Epithelial cell of proximal tubule (primary cell): ENCODE data around the gene AK2. TPM values are rescaled to one million over a fixed set of nuclear protein-coding genes. Genes with fewer than 3 reads are reported as not detected.

Experiments
- DNase-seq: peaks from one replicate; pipeline ENCODE4 v3.0.0-alpha.2; 2011; ENCODE audit warnings: low read depth
- H3K4me3 ChIP-seq: 2 replicates; pipeline ENCODE4 v1.5.1; 2011; ENCODE audit warnings: low read depth, mild to moderate bottlenecking, low read length
- total RNA-seq: library from RNA; depleted of rRNA; stranded (reverse); fragments of >200 nt; gene quantifications from 2 replicates; pipeline ENCODE4 v1.2.3, GENCODE V29; 2015
- TF ChIP-seq, protein P1 (sequence below): conservative IDR thresholded peaks from 2 replicates; pipeline ENCODE4 v1.5.1; 2012; ENCODE audit warnings: low read depth, mild to moderate bottlenecking, low read length

The AK2 gene
- total RNA-seq, 1 donor from 2014 or later: 276 TPM

GRCh38 chr1:33061834-33062233, 25.2 kb upstream of the AK2 start:
- TF ChIP-seq, protein P1, sequence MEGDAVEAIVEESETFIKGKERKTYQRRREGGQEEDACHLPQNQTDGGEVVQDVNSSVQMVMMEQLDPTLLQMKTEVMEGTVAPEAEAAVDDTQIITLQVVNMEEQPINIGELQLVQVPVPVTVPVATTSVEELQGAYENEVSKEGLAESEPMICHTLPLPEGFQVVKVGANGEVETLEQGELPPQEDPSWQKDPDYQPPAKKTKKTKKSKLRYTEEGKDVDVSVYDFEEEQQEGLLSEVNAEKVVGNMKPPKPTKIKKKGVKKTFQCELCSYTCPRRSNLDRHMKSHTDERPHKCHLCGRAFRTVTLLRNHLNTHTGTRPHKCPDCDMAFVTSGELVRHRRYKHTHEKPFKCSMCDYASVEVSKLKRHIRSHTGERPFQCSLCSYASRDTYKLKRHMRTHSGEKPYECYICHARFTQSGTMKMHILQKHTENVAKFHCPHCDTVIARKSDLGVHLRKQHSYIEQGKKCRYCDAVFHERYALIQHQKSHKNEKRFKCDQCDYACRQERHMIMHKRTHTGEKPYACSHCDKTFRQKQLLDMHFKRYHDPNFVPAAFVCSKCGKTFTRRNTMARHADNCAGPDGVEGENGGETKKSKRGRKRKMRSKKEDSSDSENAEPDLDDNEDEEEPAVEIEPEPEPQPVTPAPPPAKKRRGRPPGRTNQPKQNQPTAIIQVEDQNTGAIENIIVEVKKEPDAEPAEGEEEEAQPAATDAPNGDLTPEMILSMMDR: no peak
- no peak for DNase-seq
- H3K4me3 ChIP-seq: no peak overlapping the region

DNA sequence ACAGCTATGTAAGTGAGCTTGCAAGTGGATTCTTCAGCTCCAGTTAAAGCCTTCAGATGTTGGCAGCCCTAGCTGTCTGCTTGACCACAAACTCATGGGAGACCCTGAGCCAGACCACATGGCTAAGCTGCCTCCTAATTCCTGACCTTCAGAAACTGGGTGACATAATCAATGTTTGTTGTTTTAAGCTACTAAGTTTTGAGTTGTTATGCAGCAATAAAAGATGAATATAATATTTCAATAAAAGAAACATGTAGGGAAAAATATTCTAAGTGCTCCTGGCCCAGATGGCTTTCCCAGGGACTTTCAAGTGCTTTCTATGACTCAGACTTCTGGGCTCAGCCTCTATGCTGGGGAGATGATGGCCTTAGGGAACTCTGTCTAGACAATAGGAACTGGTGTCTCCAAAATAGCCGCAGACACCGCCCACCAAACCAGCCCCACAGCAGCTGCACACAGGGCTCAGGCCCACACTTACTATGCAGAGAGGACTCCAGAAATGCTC, 23.9 kb upstream of the AK2 start:
- no peak overlapping the region for H3K4me3 ChIP-seq
- TF ChIP-seq, protein P1: no peak
- no peak for DNase-seq

- no peak for DNase-seq
- no peak overlapping the region for H3K4me3 ChIP-seq
- TF ChIP-seq, protein P1: no peak
Measured at GRCh38 chr1:33057095-33057494, 20.4 kb upstream of the AK2 start.

DNA sequence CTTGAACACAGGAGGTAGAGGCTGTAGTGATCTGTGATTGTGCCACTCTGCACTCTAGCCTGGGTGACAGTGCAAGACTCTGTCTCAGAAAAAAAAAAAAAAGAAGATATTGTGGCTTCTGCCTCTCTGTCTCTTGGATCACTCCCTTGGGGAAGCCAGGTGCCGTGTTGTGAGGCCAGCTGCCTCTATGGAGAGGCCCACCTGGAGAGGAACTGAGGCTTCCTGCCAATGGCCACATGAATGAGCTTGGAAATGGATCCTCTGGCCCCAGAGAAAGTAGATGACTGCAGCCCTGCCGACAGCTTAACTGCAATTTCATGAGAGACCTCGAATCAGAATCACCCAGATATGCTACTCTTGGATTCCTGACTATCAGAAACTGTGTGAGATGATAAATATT, 19.7 kb upstream of the AK2 start:
- TF ChIP-seq, protein P1: no peak
- no peak for DNase-seq
- no peak overlapping the region for H3K4me3 ChIP-seq

GRCh38 chr1:33055210-33056008, 18.7 kb upstream of the AK2 start:
- DNase-seq: peak; percentile 59
- TF ChIP-seq, protein P1: peak; percentile 88
- H3K4me3 ChIP-seq: no peak overlapping the region

DNA sequence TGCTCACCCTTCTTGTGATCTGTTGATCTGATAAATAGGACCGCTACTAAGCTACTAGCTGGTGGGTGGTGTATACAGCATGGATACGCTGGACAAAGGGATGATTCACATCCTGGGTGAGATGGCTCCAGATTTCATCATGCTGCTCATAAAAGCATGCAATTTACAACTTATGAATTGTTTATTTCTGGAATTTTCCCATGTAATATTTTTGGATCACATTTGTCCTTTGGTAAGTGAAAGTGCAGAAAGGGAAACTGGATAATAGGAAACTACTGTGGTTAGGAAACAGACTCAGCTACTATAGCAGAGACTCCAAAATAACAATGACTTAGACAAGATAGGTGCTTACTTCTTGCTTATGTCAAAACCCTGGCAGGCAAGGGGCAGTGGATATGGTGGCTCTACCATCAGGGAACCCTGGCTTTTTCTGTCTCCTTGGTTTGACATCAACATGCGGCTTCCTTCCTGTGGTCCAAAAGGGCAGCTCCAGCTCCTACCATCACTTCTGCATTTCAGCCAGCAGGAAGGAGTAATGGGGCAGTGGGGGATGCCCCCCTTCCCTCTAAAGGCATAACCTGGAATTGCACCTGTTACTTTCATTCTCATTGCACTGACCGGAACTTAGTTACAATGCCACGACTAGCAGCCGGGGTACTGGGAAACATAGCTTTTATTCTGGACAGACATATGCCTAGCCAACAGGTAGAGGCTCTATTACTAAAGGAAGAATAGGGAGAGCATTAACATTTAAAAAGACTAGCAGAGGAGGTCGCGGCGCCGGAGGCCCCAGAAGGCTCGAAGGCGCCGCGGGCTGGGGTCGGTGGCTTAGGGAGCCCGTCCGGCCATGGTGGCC, 13.8 kb upstream of the AK2 start:
- no peak overlapping the region for H3K4me3 ChIP-seq
- DNase-seq: no peak
- TF ChIP-seq, protein P1: peak; percentile 42
